Glutamatergic neuron (in vitro differentiated cells): ENCODE data around the gene NHLRC4. TPM values are rescaled to one million over a fixed set of nuclear protein-coding genes. Genes with fewer than 3 reads are reported as not detected.

Experiments used
- DNase-seq: peaks from one replicate; pipeline ENCODE4 v3.0.0; 2022
- H3K27ac Mint-ChIP-seq: one replicate; pipeline ENCODE4 v1.8.0; 2020; ENCODE audit warnings: mild to moderate bottlenecking, mixed read lengths, inconsistent platforms; ENCODE audit not compliant: unreplicated experiment
- H3K27me3 Mint-ChIP-seq: one replicate; pipeline ENCODE4 v1.8.0; 2020; ENCODE audit warnings: mild to moderate bottlenecking, moderate library complexity, mixed read lengths, inconsistent platforms; ENCODE audit not compliant: unreplicated experiment
- H3K36me3 Mint-ChIP-seq: one replicate; pipeline ENCODE4 v1.8.0; 2020; ENCODE audit warnings: mild to moderate bottlenecking, mixed read lengths, inconsistent platforms; ENCODE audit not compliant: unreplicated experiment
- H3K4me1 Mint-ChIP-seq: one replicate; pipeline ENCODE4 v1.8.0; 2020; ENCODE audit warnings: mild to moderate bottlenecking, low read depth, mixed read lengths, inconsistent platforms; ENCODE audit not compliant: unreplicated experiment
- H3K4me3 Mint-ChIP-seq: one replicate; pipeline ENCODE4 v1.8.0; 2020; ENCODE audit warnings: mild to moderate bottlenecking, mixed read lengths, inconsistent platforms; ENCODE audit not compliant: unreplicated experiment
- H3K9me3 Mint-ChIP-seq: one replicate; pipeline ENCODE4 v1.8.0; 2020; ENCODE audit warnings: mild to moderate bottlenecking, moderate library complexity, mixed read lengths, inconsistent platforms; ENCODE audit not compliant: unreplicated experiment
- total RNA-seq: library from RNA; stranded (reverse); fragmentation: NEBNext Ultra II Directional; extraction: Animal tissue kit (Norgen Biotek cat#: 25700); gene quantifications from one replicate; pipeline ENCODE4 v1.2.1, GENCODE V29; 2021; ENCODE audit not compliant: unreplicated experiment
- TF ChIP-seq, protein P1 (sequence below): fragments of 200-600 bp; sonication (generic); IDR thresholded peaks from one replicate; pipeline ENCODE4 v1.5.0; 2021; ENCODE audit not compliant: partially characterized antibody, unreplicated experiment

Gene NHLRC4
- total RNA-seq, 1 donor from 2014 or later, result 3.4 TPM

- TF ChIP-seq, protein P1, sequence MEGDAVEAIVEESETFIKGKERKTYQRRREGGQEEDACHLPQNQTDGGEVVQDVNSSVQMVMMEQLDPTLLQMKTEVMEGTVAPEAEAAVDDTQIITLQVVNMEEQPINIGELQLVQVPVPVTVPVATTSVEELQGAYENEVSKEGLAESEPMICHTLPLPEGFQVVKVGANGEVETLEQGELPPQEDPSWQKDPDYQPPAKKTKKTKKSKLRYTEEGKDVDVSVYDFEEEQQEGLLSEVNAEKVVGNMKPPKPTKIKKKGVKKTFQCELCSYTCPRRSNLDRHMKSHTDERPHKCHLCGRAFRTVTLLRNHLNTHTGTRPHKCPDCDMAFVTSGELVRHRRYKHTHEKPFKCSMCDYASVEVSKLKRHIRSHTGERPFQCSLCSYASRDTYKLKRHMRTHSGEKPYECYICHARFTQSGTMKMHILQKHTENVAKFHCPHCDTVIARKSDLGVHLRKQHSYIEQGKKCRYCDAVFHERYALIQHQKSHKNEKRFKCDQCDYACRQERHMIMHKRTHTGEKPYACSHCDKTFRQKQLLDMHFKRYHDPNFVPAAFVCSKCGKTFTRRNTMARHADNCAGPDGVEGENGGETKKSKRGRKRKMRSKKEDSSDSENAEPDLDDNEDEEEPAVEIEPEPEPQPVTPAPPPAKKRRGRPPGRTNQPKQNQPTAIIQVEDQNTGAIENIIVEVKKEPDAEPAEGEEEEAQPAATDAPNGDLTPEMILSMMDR, result no peak
- DNase-seq, result no peak
- H3K27ac Mint-ChIP-seq, result no peak overlapping the region
- H3K36me3 Mint-ChIP-seq, result no peaks in the 10 kb centered on the region
- no peak overlapping the region for H3K4me3 Mint-ChIP-seq
- H3K27me3 Mint-ChIP-seq, result peaks cover 2% of the 10 kb centered on the region
- H3K4me1 Mint-ChIP-seq, result no peaks in the 10 kb centered on the region
- no peaks in the 10 kb centered on the region for H3K9me3 Mint-ChIP-seq
Observed at GRCh38 chr16:548586-548985, 18.2 kb upstream of the NHLRC4 start.

DNA sequence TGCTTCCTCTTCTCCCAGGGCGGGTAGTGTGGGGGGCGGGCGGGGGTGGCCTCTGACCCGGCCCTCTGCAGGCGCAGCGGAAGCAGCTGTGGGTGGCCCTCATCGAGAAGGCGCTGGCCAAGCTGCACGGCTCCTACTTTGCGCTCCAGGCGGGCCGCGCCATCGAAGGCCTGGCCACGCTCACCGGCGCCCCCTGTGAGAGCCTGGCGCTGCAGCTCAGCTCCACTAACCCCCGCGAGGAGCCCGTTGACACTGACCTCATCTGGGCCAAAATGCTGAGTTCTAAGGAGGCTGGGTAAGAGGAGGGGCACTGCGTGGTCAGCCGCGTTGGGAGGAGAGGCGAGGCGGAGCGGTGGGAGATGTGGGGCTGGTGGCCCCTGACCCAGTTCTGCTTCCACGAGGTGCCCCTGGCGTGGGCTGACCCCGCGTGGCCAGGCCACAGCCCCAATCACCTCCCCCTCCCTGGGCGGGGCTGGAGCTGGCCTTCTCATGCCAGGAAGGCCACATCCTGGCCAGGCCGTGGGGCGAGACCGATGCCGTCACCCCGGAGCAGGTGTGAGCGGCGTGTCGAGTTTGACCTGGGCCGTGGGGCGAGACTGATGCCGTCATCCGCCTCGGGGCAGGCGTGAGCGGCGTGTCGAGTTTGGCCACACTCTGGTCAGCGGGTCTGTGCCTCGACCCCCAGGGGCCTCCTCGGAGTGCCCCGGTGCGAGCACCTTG lies 17.1 kb upstream of the NHLRC4 start:
- DNase-seq, result no peak
- Mint-ChIP-seq H3K36me3 (no peaks in the 10 kb centered on the region), H3K27ac (no peak overlapping the region), H3K4me3 (no peak overlapping the region), H3K4me1 (no peaks in the 10 kb centered on the region), H3K9me3 (no peaks in the 10 kb centered on the region), H3K27me3 (peaks cover 2% of the 10 kb centered on the region)
- TF ChIP-seq, protein P1, result no peak

GRCh38 chr16:551210-551609 lies 15.6 kb upstream of the NHLRC4 start:
- Mint-ChIP-seq H3K4me1 (no peaks in the 10 kb centered on the region), H3K4me3 (no peak overlapping the region), H3K36me3 (no peaks in the 10 kb centered on the region), H3K27ac (no peak overlapping the region), H3K27me3 (no peaks in the 10 kb centered on the region), H3K9me3 (no peaks in the 10 kb centered on the region)
- no peak for DNase-seq
- TF ChIP-seq, protein P1, result no peak

DNA sequence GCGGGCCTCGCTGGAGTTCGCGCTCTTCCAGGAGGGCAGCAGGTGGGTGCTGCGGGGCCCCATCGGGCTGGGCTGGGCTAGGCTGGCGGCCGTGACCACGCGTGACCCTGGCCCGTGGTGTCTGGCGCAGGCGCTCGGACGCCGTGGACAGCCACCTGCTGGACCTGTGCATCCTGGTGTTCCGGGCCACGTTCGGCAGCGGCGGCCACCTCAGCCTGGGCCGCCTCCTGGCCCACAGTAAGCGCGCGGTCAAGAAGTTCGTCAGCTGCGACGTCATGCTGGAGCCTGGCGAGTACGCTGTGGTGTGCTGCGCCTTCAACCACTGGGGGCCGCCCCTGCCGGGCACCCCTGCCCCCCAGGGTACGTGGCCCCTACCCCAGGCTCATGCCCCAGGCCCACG lies 14.6 kb upstream of the NHLRC4 start:
- Mint-ChIP-seq H3K9me3 (no peaks in the 10 kb centered on the region), H3K36me3 (no peaks in the 10 kb centered on the region), H3K27me3 (no peaks in the 10 kb centered on the region), H3K4me1 (no peaks in the 10 kb centered on the region), H3K4me3 (no peak overlapping the region), H3K27ac (no peak overlapping the region)
- TF ChIP-seq, protein P1, result no peak
- DNase-seq, result no peak

DNA sequence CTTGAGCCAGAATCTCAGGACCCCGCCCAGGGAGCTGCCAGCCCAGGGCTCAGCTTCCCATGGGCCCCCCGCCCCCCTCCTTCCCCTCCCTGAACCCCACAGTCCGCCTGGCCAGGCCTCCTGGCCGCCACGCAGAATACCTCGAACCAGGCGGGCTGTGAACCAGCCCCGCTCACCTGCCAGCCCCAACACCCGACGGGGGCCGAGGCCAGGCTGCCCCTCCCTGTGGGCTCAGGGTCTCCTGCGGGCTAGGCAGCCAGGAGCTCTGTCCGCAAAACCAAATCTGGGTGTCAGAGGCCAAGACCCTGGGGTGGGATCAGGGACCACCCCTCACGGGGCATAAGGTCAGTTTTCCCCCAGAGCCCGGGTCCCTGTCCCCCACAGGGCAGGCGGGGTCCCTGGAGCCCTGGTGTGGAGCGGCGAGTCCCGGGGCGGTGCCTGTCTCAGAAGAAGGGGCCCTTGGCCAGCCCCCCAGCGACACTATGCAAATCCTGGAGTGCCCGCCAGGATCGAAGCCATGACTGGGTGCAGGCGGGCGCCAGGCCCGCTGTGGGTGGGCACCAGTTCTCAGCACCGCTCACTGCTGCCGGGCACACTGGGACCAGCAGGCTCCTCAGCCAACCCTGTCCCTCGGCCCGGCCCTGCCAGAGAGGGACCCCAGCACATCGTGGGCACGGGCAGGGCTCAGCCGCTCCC lies 13.1 kb upstream of the NHLRC4 start:
- TF ChIP-seq, protein P1, result no peak
- H3K9me3 Mint-ChIP-seq, result no peaks in the 10 kb centered on the region
- no peaks in the 10 kb centered on the region for H3K4me1 Mint-ChIP-seq
- no peak overlapping the region for H3K27ac Mint-ChIP-seq
- no peaks in the 10 kb centered on the region for H3K36me3 Mint-ChIP-seq
- H3K4me3 Mint-ChIP-seq, result no peak overlapping the region
- no peak for DNase-seq
- H3K27me3 Mint-ChIP-seq, result no peaks in the 10 kb centered on the region
